Mesenchymal stem cell (in vitro differentiated cells and primary cell): ENCODE results near the gene CD209.

Experiments
- DNase-seq: peaks from one replicate; pipeline ENCODE4 v3.0.0-alpha.2; 2013
- H2AFZ ChIP-seq: one replicate; pipeline ENCODE4 v1.6.1; 2013; ENCODE audit warnings: low read depth, mild to moderate bottlenecking, control low read depth, inconsistent platforms, low read length, moderate library complexity
- H2AK5ac ChIP-seq: 2 replicates; pipeline ENCODE4 v1.6.1; 2013; ENCODE audit warnings: low read length, moderate library complexity, mild to moderate bottlenecking, inconsistent platforms; ENCODE audit not compliant: severe bottlenecking
- H2BK120ac ChIP-seq: one replicate; pipeline ENCODE4 v1.6.1; 2013; ENCODE audit warnings: low read depth, mild to moderate bottlenecking, inconsistent platforms, low read length, moderate library complexity
- H2BK12ac ChIP-seq, 2 experiments: one replicate each; pipeline ENCODE4 v1.6.1; 2013; ENCODE audit warnings: inconsistent platforms in 2 of 2, low read length in 2 of 2, mild to moderate bottlenecking in 2 of 2, moderate library complexity in 2 of 2, control low read depth in 1 of 2
- H2BK15ac ChIP-seq: one replicate; pipeline ENCODE4 v1.6.1; 2013; ENCODE audit warnings: mild to moderate bottlenecking, low read depth, inconsistent platforms; ENCODE audit not compliant: poor library complexity, severe bottlenecking
- H2BK5ac ChIP-seq: 2 replicates; pipeline ENCODE4 v1.6.1; 2013; ENCODE audit warnings: low read depth, mild to moderate bottlenecking, low read length, control low read depth, inconsistent platforms; ENCODE audit not compliant: poor library complexity, severe bottlenecking
- H3K14ac ChIP-seq, 2 experiments: one replicate each; pipeline ENCODE4 v1.6.1; 2013; ENCODE audit warnings: inconsistent platforms in 2 of 2, low read length in 2 of 2, control low read depth in 1 of 2, mild to moderate bottlenecking in 1 of 2, moderate library complexity in 1 of 2
- H3K18ac ChIP-seq, 2 experiments: one replicate each; pipeline ENCODE4 v1.6.1; 2013; ENCODE audit warnings: inconsistent platforms in 2 of 2, low read length in 2 of 2, control low read depth in 1 of 2, low read depth in 1 of 2, mild to moderate bottlenecking in 1 of 2
- H3K23ac ChIP-seq, 2 experiments: one replicate each; pipeline ENCODE4 v1.6.1; 2013; ENCODE audit warnings: inconsistent platforms in 2 of 2, low read length in 2 of 2, mild to moderate bottlenecking in 2 of 2, moderate library complexity in 2 of 2, control low read depth in 1 of 2
- H3K27ac ChIP-seq: 2 replicates; pipeline ENCODE4 v1.5.1; 2013; ENCODE audit warnings: mild to moderate bottlenecking, moderate library complexity, low read length, control low read depth, inconsistent platforms; ENCODE audit not compliant: poor library complexity, severe bottlenecking
- H3K27me3 ChIP-seq, 2 experiments: 2 replicates each; pipeline versions ENCODE4 v1.6.1 to v1.7.0; 2013; ENCODE audit warnings: low read length in 2 of 2, mild to moderate bottlenecking in 2 of 2, moderate library complexity in 2 of 2, control low read depth in 1 of 2, inconsistent platforms in 1 of 2; ENCODE audit not compliant: control insufficient read depth in 1 of 2, insufficient read depth in 1 of 2
- H3K36me3 ChIP-seq, 2 experiments: 2 replicates each; pipeline versions ENCODE4 v1.6.1 to v1.7.0; 2013; ENCODE audit warnings: low read length in 2 of 2, control low read depth in 1 of 2, inconsistent platforms in 1 of 2, low read depth in 1 of 2, mild to moderate bottlenecking in 1 of 2; ENCODE audit not compliant: insufficient read depth in 2 of 2, control insufficient read depth in 1 of 2
- H3K4ac ChIP-seq, 2 experiments: one replicate each; pipeline ENCODE4 v1.6.1; 2013; ENCODE audit warnings: inconsistent platforms in 2 of 2, low read length in 2 of 2, mild to moderate bottlenecking in 2 of 2, moderate library complexity in 2 of 2, control low read depth in 1 of 2, low read depth in 1 of 2
- H3K4me1 ChIP-seq: 2 replicates; pipeline ENCODE4 v1.6.1; 2013; ENCODE audit warnings: low read depth, low read length, control low read depth; ENCODE audit not compliant: control insufficient read depth, insufficient read depth
- H3K4me2 ChIP-seq: 2 replicates; pipeline ENCODE4 v1.6.1; 2013; ENCODE audit warnings: low read length, mild to moderate bottlenecking, inconsistent platforms; ENCODE audit not compliant: poor library complexity, severe bottlenecking
- H3K4me3 ChIP-seq, 2 experiments: 2 replicates each; pipeline versions ENCODE4 v1.5.1 to v1.7.0; 2013; ENCODE audit warnings: low read length in 2 of 2, mild to moderate bottlenecking in 2 of 2, control low read depth in 1 of 2, low read depth in 1 of 2; ENCODE audit not compliant: insufficient read depth in 1 of 2
- H3K79me1 ChIP-seq: replicated peaks from 2 replicates; pipeline ENCODE4 v1.6.1; 2013; ENCODE audit warnings: mild to moderate bottlenecking, control low read depth, low read length, inconsistent platforms; ENCODE audit not compliant: poor library complexity, severe bottlenecking
- H3K9ac ChIP-seq: 2 replicates; pipeline ENCODE4 v1.7.0; 2013; ENCODE audit warnings: mild to moderate bottlenecking, low read length, moderate library complexity
- H3K9me3 ChIP-seq: 2 replicates; pipeline ENCODE4 v1.7.0; 2013; ENCODE audit warnings: mild to moderate bottlenecking, low read length; ENCODE audit not compliant: control insufficient read depth
- H4K8ac ChIP-seq: one replicate; pipeline ENCODE4 v1.6.1; 2013; ENCODE audit warnings: inconsistent platforms, mild to moderate bottlenecking, low read length, moderate library complexity
- H4K91ac ChIP-seq: one replicate; pipeline ENCODE4 v1.6.1; 2013; ENCODE audit warnings: mild to moderate bottlenecking, low read length, inconsistent platforms
- WGBS: methylation state at CpG from one replicate; pipeline ENCODE4 v1.1.7; 2013; ENCODE audit warnings: mixed read lengths; 5-methylcytosine and 5-hydroxymethylcytosine counted together

CD209 gene

GRCh38 chr19:7699417-7700401, 47.6 kb downstream of the CD209 start:
- H2BK12ac ChIP-seq, result no peak overlapping the region
- no peaks in the 10 kb centered on the region for H3K36me3 ChIP-seq
- H3K4me3 ChIP-seq, result no peak overlapping the region
- H3K27ac ChIP-seq, result no peak overlapping the region
- no peak overlapping the region for H3K14ac ChIP-seq
- H2AK5ac ChIP-seq, result no peak overlapping the region
- no peak overlapping the region for H3K23ac ChIP-seq
- H2BK120ac ChIP-seq, result no peak overlapping the region
- no peak overlapping the region for H2BK15ac ChIP-seq
- H3K4me1 ChIP-seq, result no peaks in the 10 kb centered on the region
- H3K9ac ChIP-seq, result no peak overlapping the region
- no peak for DNase-seq
- no peak overlapping the region for H4K91ac ChIP-seq
- H3K4ac ChIP-seq, result no peak overlapping the region
- H3K27me3 ChIP-seq, result peaks cover 18 to 69% of the 10 kb centered on the region in 2 experiments
- no peak overlapping the region for H3K18ac ChIP-seq
- no peaks in the 10 kb centered on the region for H3K9me3 ChIP-seq
- no peak overlapping the region for H2AFZ ChIP-seq
- no peak overlapping the region for H2BK5ac ChIP-seq
- WGBS, result 77% methylated on average over 14 of the region's 15 CpGs
- H3K79me1 ChIP-seq, result no peaks in the 10 kb centered on the region
- H4K8ac ChIP-seq, result no peak overlapping the region
- no peak overlapping the region for H3K4me2 ChIP-seq

GRCh38 chr19:7699003-7699402, 48.3 kb downstream of the CD209 start:
- no peak overlapping the region for H3K4ac ChIP-seq
- no peak overlapping the region for H4K91ac ChIP-seq
- H3K27me3 ChIP-seq, result peaks cover 18 to 67% of the 10 kb centered on the region in 2 experiments
- no peak overlapping the region for H3K18ac ChIP-seq
- no peak overlapping the region for H4K8ac ChIP-seq
- H2AK5ac ChIP-seq, result no peak overlapping the region
- no peaks in the 10 kb centered on the region for H3K9me3 ChIP-seq
- DNase-seq, result no peak
- H3K4me3 ChIP-seq, result no peak overlapping the region
- no peak overlapping the region for H3K27ac ChIP-seq
- H3K9ac ChIP-seq, result no peak overlapping the region
- no peaks in the 10 kb centered on the region for H3K4me1 ChIP-seq
- H3K79me1 ChIP-seq, result no peaks in the 10 kb centered on the region
- H3K14ac ChIP-seq, result no peak overlapping the region
- no peak overlapping the region for H2BK15ac ChIP-seq
- H2BK5ac ChIP-seq, result no peak overlapping the region
- H2AFZ ChIP-seq, result no peak overlapping the region
- 38% methylated on average over 2 of the region's 2 CpGs for WGBS
- H3K4me2 ChIP-seq, result no peak overlapping the region
- H3K36me3 ChIP-seq, result no peaks in the 10 kb centered on the region
- no peak overlapping the region for H3K23ac ChIP-seq
- no peak overlapping the region for H2BK120ac ChIP-seq
- H2BK12ac ChIP-seq, result no peak overlapping the region

GRCh38 chr19:7698583-7698982, 48.8 kb downstream of the CD209 start:
- no peak overlapping the region for H2AFZ ChIP-seq
- no peak overlapping the region for H2BK120ac ChIP-seq
- H3K4me1 ChIP-seq, result no peaks in the 10 kb centered on the region
- no peak overlapping the region for H3K27ac ChIP-seq
- no peaks in the 10 kb centered on the region for H3K36me3 ChIP-seq
- 49% methylated on average over 11 of the region's 11 CpGs for WGBS
- H4K91ac ChIP-seq, result no peak overlapping the region
- H3K4ac ChIP-seq, result no peak overlapping the region
- H3K9me3 ChIP-seq, result no peaks in the 10 kb centered on the region
- no peak overlapping the region for H3K14ac ChIP-seq
- no peak overlapping the region for H2BK15ac ChIP-seq
- H2BK5ac ChIP-seq, result no peak overlapping the region
- H2AK5ac ChIP-seq, result no peak overlapping the region
- H3K18ac ChIP-seq, result no peak overlapping the region
- no peak overlapping the region for H4K8ac ChIP-seq
- H3K79me1 ChIP-seq, result no peaks in the 10 kb centered on the region
- no peak overlapping the region for H3K4me3 ChIP-seq
- no peak overlapping the region for H3K4me2 ChIP-seq
- H2BK12ac ChIP-seq, result no peak overlapping the region
- DNase-seq, result no peak
- peaks cover 18 to 65% of the 10 kb centered on the region in 2 experiments for H3K27me3 ChIP-seq
- no peak overlapping the region for H3K23ac ChIP-seq
- H3K9ac ChIP-seq, result no peak overlapping the region

GRCh38 chr19:7697721-7698287, 49.5 kb downstream of the CD209 start:
- Histone ChIP-seq H3K27me3 (peaks cover 18 to 64% of the 10 kb centered on the region in 2 experiments), H2AFZ (no peak overlapping the region), H3K9me3 (no peaks in the 10 kb centered on the region), H2BK15ac (no peak overlapping the region), H2AK5ac (no peak overlapping the region), H3K23ac (no peak overlapping the region), H3K79me1 (no peaks in the 10 kb centered on the region), H3K4me2 (no peak overlapping the region), H2BK120ac (no peak overlapping the region), H3K36me3 (no peaks in the 10 kb centered on the region), H3K27ac (no peak overlapping the region), H4K8ac (no peak overlapping the region), H3K4me3 (no peak overlapping the region), H3K18ac (no peak overlapping the region), H3K14ac (no peak overlapping the region), H3K4ac (no peak overlapping the region), H4K91ac (no peak overlapping the region), H2BK5ac (no peak overlapping the region), H3K9ac (no peak overlapping the region), H2BK12ac (no peak overlapping the region), H3K4me1 (no peaks in the 10 kb centered on the region)
- DNase-seq, result no peak
- whole genome bisulfite sequencing, result 75% methylated on average over 10 of the region's 10 CpGs
